Stimulated activated CD8-positive, alpha-beta memory T cell treated with anti-CD3 and anti-CD28 coated beads, Interleukin-15, amount 100 ng/mL, for 48 hours (primary cell): ENCODE measurements around the gene PSEN1.
A peak's percentile ranks its signal among the peaks of the same experiment; 100 is the strongest.

Experiments used
- DNase-seq, 2 donors: peaks; one replicate each; pipeline ENCODE4 v3.0.0-alpha.2; 2020; ENCODE audit warnings: low read depth in 2 of 2

The PSEN1 gene

DNA sequence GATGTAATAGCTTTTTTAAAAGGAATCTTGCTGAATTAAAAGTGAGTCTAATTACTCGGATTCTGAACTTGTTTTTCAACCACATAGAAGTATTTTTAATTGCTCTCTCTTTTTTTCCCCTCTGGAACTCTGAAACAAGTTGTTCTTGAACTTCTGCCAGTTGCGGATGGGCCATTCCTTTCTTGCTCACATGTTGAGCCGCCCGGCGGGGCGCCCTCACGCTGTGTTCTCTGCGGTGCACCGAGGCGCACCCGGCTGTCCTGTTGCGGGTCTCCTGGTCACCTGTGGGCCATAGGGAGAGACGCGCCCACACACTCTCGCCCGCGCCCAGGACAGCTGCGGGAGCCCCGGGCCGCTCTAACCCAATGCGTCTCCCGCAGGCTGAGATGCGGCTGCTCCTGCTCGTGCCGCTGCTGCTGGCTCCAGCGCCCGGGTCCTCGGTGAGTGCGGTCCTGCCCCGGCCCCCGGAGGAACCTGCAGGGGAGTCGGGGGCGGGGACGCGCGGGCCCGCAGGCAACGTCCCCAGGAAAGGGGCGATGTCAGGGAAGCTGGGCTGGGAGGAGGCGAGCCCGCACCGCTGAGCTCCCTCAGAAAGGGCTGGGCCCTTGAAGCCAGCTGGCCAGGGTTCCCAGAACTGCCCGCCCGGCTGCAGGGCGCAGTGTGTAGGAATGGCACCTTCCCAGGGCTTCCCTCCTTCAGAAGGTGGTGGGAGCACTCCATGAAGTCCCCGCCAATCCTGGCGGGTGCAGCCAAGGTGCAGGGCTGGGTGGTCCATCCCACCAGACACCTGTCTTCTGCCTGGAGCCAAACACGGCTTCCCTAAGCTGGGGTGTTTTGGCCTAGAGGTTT is 103.3 kb downstream of the PSEN1 start:
- no peak for DNase-seq

DNA sequence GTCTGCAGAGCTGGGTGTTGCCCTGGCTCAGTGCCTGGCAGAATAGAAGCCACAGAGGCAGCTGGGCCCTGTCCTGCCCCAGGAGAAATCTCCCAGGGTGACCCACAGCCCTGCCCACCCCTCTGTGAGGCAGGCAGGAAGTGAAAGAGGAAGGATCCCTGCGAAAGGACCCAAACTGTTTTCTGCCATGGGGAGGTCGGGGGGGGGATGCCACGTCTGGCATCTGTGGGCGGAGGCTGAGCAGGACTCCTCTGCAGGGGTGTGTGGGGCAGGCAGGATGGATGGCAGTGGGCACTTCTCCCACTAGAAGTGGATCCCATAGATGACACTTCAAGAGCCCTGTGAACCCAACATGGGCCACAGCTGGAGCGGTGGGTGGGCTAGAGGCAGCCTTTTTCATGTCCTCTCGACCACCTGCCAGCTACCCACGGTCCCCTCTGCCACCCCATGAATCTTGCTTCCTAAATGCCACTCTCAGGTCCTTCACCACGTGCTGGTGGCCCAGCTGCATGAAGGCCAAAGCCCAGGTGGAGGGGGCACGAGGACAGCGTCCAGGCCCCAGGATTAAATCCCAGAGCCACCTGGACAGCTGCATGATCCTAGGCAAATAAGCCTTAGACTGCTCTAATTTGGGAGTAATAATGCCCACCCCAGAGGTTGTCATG is 104.6 kb downstream of the PSEN1 start:
- DNase-seq, result no peak

DNA sequence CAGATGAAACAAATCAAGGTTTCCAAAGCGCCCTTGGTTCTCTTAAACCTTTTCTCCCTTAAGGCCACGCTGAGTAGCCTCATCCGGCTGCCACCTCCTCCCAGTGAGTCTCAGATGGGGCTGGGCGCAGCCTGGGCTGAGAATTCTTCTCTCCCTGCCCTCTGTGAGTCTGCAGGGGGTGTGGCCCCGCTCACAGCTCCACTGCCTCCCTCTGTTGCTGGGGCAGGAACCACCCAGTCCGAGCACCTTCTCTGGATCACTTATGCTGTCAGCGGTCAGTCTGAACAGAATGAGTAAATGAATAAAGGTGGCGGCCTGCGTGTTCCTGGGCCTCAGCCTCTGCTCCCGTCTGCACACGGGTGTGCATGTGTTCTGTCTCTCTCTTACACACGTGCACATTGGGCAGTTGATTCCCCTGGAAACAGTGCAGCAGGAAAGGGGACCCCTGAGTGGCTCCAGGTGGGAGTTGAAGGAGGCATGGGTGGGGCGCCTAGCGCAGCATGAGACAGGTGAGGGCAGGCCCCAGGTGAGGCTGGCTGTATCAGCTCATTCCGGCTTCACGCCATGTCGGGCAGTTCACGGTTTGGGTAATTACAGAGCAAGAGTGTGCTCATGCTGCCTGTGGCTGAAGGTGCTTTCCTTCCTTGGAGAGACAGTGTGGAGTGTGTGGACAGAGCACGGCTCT is 105.3 kb downstream of the PSEN1 start:
- no peak for DNase-seq

DNA sequence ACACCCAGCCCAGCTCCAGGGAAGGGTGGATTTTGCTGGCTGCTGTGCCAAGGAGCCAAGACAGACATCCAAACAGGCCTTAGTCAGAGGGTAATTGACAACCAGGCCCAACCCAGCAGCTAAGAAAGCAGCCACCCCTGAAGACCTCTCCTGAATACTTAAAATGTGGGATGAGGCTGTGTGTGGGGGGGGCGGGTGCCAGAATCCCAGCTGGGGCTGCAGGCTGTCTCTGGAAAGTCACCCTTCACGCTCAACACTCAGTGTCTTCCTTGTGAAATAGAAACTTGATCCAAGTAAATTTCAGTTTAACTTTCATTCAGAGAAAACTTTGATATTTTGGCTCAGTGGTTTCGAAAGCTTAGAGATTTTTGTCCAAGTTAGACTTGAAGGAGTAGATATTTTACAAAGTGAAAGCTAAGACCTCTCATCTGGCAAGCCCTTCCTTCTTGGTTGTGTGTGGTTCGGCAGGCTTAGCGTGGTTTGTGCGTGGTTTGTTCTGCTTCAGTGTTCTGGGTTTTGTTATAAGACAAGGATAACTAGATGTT is 106.1 kb downstream of the PSEN1 start:
- no peak for DNase-seq

DNA sequence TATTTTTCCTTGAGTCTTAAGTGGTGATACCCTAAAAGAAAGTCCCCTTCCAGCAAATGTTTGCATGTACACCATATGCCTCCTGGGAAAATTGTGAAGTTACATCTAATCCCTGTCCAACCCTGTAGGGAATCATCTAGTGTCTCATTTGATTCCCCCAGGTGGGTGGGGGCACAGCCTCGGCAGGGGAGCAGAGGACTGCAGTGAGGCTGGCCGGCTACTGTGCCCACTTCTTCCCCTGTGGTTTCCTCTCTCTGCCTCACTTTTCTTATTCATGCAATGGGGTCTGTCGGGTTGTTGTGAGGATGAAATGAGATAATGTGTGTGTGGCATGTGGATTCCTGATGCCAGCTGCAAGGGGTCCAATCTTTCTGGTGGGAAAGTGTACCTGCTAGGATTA is 107.0 kb downstream of the PSEN1 start:
- DNase-seq, result no peak

DNA sequence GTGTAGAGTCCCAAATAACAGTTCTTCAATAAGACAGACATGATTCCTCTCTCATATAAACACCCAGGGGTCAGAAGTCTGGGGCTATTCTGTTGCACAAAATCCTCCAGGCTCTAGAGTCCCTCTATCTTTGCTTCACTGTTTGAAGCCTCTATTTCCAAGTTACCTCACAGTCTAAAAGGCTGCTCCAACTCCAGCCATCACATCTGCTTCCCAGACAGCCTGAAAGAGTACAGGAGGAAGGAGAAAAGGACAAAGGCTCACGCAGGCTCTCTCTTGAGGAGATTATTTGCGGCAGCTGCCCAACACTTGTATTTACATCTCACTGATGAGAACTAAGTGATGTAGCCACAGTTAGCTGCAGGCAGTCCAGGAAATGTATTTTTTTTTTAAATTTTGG is 107.4 kb downstream of the PSEN1 start:
- no peak for DNase-seq

DNA sequence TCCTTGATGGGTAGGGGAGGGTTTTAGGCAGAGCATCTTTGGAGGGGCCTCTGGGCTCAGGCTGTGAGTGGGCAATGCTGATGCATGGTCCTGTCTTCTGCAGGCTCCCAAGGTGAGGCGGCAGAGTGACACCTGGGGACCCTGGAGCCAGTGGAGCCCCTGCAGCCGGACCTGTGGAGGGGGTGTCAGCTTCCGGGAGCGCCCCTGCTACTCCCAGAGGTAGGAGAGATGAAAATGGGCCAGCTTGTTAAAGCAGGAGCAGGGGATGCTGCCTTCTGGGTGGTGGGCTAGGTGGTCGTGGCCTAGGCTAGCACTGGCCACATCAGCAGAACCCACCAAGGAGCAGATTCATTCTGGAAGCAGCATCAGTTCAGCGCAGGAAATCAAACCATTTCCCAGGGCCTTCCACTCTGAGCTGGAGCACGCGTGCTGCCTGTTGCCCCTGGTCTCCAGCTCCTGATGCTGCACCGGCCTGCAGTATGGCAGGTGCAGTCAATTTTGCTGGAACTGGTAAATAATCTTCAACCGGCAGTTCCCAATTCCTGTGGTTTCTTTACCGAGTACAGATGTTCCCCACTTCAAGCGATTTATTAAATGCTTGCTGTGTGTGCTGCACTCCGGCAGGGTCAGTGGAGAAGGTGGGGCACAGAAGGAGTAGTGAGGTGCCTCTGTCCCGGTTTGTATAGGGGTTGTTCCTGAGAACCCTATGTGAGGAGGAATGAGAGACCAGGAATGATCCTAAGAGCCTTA is 108.4 kb downstream of the PSEN1 start:
- DNase-seq, result no peak

DNA sequence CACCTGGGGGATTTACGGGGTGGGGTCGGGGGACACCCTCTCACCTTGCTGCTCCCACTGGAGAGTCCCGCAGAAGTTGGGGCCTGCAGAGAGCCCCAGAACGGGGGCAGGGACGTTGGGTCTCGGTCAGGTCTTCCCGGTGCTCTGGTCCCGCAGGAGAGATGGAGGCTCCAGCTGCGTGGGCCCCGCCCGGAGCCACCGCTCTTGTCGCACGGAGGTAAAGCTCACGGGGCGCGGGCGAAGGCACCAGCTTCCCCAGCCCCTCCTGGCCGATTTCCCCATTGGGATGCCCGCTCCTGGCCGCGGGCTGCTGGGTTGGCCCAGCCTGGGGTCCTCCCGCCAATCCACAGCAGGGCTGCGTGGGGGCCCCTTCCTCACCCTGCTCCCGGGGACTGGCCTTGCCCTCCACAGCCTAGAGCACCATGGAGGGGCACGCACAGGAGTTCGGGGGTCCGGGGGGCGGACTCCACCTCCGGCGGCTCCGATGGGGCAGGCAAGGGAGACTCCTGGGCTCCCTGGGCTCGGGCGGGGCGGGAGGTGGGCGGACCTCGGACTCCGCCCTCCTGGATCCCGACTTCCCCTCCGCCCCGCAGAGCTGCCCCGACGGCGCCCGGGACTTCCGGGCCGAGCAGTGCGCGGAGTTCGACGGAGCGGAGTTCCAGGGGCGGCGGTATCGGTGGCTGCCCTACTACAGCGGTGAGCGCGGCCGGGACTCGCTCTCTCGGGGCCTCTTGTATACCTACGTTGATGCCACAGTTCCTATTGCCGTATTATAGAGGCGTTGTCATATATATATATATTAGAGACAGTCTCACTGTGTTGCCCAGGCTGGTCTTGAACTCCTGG is 109.4 kb downstream of the PSEN1 start:
- DNase-seq, result peak; percentile 28

DNA sequence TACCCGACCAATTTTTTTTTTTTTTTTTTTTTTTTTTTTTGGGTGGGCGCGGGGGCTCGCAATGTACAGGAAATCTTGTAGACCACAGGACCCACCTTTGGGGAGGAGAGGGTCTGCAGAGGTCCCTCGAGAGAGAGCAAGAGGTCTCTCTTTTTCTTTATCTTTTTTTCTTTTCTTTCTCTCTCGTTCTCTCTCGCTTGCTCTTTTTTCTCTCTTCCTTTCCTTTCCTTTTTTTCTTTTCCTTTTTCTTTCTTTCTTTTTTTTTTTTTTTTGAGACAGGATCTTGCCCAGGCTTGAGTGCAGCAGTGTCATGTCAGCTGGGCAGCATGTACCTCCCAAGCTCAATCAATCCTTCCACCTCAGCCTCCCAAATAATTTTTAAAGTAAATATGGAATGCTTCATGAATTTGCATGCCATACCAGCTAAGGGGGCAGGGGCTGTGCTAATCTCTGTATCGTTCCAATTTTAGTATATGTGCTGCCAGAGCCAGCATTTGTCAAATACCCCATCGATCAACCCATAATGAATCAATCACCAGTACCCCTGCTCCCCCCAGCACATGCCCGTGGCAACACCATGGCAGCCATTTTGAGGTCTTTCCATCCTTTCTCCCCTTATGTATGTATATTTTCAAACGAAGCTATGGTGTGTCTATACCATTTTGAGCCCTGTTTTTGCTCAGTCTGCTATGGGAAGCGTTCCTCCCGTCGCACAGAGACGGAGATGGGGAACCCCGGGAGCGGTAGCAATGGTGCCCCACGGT is 110.3 kb downstream of the PSEN1 start:
- DNase-seq, result no peak

DNA sequence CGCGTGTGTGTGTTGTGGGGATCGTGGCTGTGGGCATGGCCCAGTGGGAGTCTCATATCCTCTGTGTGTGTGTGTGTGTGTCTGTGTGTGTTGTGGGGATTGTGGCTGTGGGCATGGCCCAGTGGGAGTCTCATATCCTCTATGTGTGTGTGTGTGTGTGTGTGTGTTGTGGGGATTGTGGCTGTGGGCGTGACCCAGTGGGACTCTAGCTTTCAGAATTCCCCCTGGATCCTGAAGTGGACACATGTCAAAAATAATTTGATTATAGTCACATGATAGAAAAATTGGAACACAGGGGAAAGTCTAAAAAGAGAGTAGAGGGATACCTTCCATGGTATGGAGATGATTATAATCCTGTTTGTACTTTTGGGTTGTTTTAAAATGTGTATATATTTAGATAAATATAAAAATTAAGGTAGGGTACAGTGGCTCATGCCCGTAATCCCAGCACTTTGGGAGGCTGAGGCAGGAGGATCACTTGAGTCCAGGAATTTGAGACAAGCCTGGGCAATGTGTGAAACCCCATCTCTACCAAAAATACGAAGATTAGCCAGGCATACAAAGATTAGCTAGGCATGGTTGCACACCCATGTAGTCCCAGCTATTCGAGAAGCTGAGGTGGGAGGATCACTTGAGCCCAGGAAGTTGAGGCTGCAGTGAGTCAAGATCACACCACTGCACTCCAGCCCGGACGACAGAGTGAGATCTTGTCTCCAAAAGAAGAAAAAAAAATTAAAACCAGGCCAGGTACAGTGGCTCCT is 112.0 kb downstream of the PSEN1 start:
- DNase-seq, result no peak

DNA sequence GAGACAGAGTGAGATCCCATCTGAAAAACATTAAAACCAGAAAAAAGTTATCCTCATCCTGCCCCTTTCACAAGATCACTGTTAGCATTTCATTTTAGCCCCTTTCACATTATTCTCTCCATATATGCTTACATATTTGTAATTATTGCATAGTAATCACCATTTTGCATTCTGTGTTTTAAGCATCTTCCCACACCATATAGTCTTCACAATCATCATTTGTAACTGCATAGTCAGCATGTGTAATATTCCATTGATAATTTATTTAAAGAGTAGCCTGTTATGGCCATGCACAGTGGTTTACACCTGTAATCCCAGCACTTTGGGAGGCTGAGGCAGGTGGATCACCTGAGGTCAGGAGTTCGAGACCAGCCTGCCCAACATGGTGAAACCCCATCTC is 112.8 kb downstream of the PSEN1 start:
- DNase-seq, result no peak

DNA sequence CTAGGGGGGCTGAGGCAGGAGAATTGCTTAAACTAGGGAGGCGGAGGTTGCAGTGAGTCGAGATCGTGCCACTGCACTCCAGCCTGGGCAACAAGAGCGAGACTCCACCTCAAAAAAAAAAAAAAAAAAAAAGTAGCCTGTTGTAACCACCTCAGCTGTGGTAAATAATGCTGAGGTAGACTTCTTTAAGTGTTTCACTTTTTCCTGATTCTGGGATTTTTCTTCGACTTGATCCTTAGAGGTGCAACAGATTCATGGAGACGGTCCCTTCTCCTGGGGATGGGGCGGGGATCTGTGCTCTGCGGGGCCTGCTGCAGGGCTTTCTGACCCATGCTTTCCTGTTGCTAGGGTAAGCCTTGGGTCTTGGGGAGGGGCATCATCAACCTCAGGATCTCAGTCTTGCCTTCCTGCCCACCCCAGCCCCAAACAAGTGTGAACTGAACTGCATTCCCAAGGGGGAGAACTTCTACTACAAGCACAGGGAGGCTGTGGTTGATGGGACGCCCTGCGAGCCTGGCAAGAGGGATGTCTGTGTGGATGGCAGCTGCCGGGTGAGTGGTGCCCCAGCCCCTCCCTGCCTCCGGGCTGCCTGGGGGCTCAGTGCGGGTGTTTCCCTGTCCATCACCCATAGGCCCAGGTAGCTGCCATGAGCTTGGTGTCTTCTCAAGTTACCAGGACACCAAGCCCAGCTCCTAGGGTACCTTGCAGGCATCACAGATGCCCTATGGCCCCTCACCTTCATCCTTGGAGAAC is 113.4 kb downstream of the PSEN1 start:
- no peak for DNase-seq

DNA sequence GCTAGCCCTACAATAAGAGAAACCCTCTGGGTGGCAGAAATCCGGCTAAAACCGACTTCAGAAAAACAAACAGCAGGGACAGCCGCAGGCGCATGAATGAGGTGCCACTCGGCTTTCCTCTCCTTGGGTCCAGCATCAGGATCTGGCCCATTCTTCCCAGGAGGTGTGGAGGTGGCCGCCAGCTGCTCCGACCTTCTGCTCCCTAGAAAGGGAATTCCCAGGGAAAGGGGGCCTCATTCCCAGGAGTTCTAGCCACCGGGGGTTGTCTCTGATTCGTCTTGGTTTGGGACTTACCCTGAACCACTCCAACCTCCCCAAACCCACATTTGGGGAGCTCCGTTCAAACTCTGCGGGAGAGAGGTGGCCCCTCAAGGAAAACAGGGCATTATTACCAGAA is 114.0 kb downstream of the PSEN1 start:
- DNase-seq, result no peak

DNA sequence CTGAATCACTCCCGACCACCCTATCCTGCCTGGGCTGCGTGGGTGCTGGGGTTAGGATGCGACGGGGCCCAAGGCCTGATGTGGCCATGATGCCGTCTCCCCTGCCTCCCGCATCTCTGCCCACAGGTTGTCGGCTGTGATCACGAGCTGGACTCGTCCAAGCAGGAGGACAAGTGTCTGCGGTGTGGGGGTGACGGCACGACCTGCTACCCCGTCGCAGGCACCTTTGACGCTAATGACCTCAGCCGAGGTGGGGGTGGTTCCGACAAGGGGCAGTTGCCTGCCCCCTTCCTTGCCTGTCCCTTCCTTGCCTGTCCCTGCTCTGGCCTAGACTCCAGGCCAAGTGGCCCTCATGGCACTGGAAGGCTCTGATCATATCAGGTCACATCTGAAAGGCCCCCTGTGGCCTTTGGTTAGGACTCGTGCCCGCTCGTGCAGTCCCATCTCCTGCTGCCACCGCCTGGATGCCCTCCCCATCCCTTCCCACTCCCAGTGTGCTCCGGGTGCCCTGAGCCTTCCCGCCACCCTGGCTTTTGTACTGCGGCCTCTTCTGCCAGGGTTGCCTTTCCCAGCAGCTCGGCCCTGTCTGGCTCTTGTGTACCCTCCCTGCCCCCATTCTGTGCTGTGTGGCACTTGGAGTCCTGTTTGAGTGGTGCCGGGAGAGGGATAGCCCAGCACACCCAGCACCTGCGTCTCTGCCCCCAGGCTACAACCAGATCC is 114.6 kb downstream of the PSEN1 start:
- DNase-seq, result no peak

DNA sequence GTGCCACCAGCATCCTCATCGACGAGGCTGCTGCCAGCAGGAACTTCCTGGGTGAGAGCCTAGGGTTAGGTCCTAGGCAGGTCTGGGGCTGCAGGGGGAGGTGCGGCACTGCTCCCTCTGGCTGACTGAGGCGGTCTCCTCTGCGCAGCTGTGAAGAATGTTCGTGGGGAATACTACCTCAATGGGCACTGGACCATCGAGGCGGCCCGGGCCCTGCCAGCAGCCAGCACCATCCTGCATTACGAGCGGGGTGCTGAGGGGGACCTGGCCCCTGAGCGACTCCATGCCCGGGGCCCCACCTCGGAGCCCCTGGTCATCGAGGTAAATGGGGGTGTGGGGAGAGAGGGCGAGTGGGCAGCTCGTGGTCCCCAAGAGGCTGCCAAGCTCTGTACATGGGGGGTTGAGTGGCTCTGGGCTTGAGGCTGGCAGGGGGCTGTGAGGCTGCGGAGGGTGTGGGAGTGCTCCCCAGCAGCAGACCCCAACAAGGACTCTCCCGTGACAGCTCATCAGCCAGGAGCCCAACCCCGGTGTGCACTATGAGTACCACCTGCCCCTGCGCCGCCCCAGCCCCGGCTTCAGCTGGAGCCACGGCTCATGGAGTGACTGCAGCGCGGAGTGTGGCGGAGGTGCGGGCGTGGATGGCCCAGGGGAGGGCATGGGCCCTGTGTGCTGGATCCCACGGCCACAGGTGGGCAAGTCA is 115.4 kb downstream of the PSEN1 start:
- DNase-seq, result no peak

DNA sequence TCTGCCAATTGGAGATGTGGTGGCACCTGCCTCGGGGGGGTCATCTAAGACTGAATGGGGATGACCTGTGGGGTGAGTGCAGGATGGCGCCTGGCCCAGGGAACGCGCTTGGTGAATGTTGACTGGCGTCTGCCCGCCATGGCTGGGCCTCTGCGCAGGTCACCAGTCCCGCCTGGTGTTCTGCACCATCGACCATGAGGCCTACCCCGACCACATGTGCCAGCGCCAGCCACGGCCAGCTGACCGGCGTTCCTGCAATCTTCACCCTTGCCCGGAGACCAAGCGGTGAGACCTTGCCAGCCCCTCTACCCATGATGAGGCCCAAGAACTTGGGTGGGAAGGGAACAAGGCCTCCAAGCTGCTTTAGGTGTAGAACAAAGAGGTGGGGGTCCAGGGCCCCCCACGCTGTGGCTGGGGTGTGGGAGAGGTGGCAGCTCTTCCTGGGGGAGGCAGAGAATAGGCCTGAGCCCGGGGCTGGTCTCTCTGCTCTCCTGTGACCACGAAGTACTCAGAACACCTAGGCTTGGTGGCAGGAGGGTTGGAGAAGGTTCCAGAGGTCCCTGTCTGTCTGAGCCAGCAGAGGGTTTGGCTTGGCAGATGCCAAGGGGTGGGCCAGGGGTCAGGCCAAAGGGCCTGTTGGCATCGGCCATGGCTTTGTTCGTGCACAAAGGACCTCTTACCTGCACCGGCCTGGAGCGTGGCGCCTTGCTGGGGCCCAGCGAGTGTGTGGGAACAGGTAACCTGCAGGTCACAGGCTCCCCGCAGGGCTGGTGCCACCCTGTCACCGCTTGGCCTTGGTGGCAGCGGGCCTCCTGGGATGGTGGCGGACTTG is 116.4 kb downstream of the PSEN1 start:
- DNase-seq, result no peak

DNA sequence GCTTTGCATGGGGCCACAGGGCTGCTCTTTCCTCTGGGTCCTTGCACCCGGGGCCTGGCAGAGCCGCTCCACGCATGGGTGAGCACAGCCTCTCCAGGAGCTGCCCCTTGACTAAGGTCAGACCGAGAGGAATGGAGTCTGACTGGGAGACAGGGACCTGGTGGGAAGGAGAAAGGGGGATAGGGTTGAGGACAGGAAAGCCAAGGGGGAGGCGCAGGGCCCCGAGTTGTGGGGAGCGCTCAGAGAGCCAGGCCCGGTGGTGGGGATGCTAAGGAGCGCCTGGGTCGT is 117.0 kb downstream of the PSEN1 start:
- no peak for DNase-seq
